Measurements from ENCODE around the gene KLRF1.

DNA sequence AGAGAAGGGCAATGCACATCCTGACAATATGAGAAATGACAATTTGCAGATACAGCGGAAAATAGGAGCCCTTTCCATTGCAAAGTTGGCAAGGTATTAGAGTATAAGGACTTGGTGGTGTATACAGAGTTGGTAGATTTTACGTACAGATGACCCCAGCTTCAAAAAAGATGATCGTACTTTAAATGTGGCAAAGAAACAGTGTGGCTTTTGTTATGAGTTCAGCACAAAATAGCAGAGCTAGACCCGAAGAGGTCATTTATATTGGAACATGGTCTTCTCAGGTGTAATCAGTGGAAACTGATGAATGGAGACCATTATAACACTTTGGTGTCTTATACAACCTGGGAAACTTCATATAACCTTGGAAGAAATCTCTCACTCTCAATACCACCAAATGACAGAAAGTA is 39.6 kb downstream of the KLRF1 start:
- TF ChIP-seq, protein P1, sequence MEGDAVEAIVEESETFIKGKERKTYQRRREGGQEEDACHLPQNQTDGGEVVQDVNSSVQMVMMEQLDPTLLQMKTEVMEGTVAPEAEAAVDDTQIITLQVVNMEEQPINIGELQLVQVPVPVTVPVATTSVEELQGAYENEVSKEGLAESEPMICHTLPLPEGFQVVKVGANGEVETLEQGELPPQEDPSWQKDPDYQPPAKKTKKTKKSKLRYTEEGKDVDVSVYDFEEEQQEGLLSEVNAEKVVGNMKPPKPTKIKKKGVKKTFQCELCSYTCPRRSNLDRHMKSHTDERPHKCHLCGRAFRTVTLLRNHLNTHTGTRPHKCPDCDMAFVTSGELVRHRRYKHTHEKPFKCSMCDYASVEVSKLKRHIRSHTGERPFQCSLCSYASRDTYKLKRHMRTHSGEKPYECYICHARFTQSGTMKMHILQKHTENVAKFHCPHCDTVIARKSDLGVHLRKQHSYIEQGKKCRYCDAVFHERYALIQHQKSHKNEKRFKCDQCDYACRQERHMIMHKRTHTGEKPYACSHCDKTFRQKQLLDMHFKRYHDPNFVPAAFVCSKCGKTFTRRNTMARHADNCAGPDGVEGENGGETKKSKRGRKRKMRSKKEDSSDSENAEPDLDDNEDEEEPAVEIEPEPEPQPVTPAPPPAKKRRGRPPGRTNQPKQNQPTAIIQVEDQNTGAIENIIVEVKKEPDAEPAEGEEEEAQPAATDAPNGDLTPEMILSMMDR (IDR thresholded peaks at IDR 0.05), result no peak
- TF ChIP-seq POLR2A (IDR thresholded peaks at IDR 0.05), result no peak
- no peak for TF ChIP-seq POLR2AphosphoS5 (IDR thresholded peaks at IDR 0.05)

Data from prostate gland (tissue), 2 donors.